GM18858 (cell line): ENCODE results near the gene PRR7.
"Not testable (repeated sequence)": the region's sequence is repeated elsewhere in the genome, so short reads cannot be mapped to it uniquely, and the experiment has no call there.

Source experiments
- ATAC-seq: cut with Tn5 transposase; IDR thresholded peaks from one replicate; pipeline ENCODE4 v1.9.1; 2021; ENCODE audit not compliant: unreplicated experiment

Gene PRR7

DNA sequence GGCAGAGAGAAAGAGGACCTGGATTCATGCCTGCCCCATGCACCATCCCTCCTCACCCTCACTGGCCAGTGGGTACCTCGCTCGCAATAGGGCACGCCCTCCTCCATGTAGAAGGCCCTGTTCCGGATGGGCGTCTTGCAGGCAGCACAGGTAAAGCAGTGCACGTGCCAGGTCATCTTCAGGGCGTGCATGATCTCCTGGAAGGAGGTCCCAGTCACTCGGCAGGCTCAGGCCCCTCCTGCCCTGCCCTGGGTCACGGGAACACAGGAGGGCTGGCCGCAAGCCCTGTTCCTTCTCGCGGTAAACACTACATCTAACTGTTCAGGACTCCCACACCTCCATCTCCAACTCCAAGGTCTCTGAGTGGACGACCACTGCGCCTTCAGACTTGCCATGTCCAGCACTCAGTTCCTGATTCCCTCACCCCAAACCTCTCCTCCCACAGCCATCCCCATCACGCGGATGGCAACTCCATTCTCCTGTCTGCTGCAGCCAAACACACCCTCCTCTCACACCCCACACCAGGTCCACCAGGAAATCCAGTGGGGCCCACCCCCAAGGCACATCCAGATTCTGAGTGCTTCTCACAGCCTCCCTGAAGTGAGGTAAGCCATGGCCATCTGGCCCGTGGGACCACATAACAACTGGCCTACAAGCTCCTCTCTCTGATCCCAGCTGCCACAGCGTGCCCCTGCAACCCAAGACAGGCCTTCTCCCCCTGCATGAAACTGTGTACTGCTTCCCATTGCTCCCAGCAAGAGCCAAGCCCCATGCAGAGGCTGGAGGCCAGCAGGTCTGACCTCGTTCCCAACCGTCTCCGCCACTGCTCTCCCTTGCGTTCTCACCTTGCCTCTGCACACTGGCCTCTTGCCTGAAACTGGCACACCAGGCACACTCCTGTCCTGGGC is 37.6 kb downstream of the PRR7 start:
- no peak for ATAC-seq

DNA sequence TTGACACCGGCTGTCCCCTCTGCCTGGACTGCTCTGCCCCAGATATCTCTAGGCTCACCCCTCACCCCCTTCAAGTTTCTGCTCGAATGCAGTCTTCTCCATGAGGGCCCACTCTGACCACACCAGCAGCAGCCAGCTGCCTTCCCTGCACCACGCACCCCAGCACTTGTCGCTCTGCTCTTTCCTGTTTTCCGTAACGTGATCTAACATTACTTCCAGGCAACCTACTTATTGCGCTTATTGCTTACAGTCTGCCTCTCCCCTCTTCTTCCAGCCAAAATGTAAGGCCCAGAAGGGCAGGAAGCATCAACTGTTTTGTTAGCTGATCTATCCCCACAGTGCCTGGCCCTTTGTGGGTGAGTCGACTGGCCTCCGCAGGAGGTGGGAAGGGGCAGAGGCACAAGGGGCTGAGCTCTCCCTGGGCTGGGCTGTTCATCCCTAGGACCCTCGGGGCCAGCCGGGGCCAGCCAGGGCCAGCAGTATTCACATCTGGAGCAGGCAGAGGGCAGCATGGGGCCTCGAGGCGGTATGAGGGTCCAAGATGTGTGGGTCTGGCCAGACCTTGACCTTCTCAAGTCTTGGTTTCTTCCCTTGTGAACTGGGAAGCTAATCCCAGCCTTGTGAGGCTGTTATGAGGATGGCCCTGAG is 38.4 kb downstream of the PRR7 start:
- no peak for ATAC-seq

GRCh38 chr5:177485753-177486152 is 39.1 kb downstream of the PRR7 start:
- ATAC-seq, result not testable (repeated sequence)

GRCh38 chr5:177486256-177486655 is 39.6 kb downstream of the PRR7 start:
- no peak for ATAC-seq

DNA sequence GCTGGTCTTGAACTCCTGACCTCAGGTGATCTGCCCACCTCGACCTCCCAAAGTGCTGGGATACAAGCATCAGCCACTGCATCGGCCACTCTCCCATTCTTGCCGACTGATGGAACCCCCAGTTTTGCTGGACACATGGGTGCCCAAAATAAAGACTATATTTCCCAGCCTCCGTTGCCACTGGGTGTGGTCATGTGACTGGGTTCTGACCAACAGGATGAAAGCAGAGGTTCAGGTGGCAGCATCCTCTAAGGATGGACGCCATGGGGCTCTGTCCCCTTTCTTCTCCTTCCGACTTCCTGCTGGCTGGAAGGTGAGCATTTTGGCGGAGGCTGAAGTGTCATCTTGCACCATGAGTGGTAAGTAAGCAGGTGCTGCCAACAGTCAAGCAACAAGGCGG is 40.5 kb downstream of the PRR7 start:
- no peak for ATAC-seq

DNA sequence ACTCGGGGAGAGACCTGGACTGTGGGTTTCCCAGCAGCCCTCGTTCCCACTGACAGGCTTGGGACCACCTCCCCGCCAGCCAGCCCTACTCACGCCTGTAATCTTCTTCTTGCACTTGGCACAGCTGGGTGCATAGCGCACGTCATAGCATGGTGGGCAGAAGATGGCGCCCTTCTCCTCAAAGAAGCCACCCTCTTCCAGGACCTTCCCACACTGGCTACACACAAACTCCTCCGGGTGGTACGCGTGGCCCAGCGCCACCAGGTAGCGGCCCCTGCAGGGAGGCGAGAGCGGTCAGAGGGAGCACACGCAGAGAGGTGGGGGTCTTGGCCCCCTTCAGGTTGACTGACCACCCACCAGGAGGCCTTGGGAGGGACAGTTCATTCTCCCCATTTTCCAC is 41.4 kb downstream of the PRR7 start:
- ATAC-seq, result no peak

DNA sequence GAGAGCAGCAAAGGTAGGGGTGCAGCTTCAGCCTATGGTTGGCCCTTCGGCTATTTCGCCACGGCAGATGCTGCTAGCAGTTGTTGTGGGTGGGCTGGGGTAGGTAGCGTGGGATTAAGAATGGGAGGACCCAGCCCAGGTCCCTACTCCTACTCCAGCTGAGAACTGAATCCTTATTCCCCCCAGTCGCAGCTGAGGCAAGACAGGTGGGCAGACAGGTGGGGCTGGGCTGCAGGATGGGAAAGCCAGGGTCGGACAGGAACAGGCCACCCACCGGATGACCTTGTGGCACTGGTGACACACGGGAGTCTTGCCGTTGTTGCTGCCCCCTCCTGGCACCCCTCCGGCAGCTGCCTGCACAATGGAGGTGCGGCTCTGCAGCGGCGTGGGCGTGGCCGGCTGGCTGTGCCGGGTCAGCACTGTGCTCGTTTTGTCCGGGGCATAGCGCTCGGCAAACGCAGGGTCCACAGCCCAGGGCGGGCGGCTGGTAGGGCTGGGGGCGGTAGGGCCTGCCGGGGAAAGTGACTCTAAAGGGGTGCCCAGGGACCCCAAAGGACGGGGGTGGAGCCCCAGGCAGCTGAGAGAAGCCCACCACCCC is 42.6 kb downstream of the PRR7 start:
- ATAC-seq, result no peak

DNA sequence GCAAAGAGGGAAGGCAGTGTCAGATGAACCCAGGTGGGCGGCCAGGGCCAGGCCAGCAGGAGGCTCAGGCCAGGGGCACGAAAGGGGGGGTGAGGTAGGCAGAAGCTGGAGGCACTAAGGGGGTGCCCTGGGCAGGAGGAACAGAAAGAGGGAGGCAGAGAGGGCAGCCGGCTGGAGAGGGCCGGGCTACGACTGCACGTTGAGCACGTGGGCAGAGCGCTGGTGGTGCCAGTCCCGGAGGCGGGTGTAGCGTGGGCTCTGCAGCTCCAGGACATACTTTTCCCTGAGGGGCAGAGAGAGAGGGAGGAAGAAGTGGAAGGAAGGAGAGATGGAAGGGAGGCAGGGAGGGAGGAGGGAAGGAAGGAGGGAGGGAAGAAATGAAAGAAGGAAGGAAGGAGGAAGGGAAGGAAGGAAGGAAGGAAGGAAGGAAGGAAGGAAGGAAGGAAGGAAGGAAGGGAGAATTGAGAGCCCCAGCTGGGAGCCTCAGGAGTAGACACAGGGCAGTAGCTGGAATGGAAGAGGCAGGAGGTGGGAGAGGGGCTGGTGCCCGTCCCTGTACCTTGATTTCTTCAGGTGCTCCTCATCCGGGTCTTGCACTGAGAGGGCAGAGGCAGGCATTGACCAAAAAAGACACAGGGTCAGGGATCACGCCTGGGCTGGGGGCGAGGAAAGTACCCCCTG is 43.8 kb downstream of the PRR7 start:
- no peak for ATAC-seq

GRCh38 chr5:177490992-177491391 is 44.4 kb downstream of the PRR7 start:
- ATAC-seq, result no peak

- no peak for ATAC-seq
These were observed 44.9 kb downstream of the PRR7 start for GRCh38 chr5:177491429-177491945.

- ATAC-seq, result no peak
These were observed 45.6 kb downstream of the PRR7 start for GRCh38 chr5:177491983-177492746.

- ATAC-seq, result no peak
These were observed 46.2 kb downstream of the PRR7 start for GRCh38 chr5:177492841-177493240.

DNA sequence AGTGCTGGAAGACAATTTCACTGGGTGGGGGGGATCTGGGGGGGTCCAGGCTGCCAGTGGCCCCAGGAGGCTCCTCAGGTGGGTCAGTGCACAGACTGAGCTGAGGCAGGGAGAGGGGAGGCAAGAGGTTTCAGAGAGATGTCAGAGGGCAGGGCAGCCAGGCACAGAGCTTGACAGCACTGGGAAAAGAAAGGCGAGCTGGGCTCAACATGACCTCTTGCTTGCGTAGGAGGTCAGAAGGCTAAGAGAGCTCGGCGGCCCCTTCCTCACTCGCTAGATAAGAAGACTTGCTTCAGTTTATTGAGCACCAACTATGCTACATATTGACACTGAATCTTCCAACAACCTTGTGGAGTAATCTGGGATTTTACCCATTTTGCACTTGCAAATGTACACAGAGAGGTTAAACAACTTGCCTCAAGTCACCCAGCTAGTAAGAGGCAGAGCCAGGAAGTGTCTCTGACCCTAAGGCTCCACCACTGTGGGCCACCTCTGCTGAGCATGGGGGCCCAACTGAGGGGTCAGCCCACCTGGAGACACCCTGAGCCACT is 47.3 kb downstream of the PRR7 start:
- no peak for ATAC-seq

GRCh38 chr5:177494346-177495195 is 48.0 kb downstream of the PRR7 start:
- no peak for ATAC-seq

- ATAC-seq, result no peak
These were observed 48.8 kb downstream of the PRR7 start for GRCh38 chr5:177495243-177496060.

- ATAC-seq, result no peak
These were observed 49.6 kb downstream of the PRR7 start for GRCh38 chr5:177496070-177496726.

DNA sequence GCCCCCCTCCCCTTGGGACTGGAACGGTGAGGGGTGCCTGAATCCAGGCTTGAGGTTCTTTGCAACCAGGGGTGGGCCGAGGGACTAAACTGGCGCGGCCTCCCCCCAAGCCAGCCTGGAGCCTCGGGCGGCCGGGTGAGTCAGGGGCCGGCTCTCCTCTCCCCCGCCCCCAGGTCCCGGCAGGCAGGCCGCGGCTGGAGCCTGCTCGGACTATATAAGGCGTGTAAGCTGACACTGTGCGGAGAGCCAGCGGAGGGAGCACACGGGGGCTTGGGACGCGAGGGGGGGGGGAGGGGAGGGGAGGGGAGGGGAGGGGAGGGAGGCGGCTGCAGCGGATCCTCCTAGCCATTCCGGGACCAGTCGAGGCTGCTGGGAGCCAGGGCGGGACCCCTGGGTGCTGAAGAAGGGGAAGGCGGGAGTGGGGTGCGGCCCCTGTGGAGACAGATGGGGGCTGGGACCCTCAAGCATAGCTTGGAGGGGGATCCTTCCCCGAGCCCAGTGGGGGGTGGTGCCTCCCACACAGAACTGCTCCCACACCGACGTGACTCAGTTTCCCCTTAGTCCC is 50.2 kb downstream of the PRR7 start:
- no peak for ATAC-seq
